ENCODE measurements around the gene YBX1. TPM values are rescaled to one million over a fixed set of nuclear protein-coding genes. Genes with fewer than 3 reads are reported as not detected.
"Not testable (repeated sequence)": the region's sequence is repeated elsewhere in the genome, so short reads cannot be mapped to it uniquely, and the experiment has no call there.

YBX1 gene
- total RNA-seq, 1 experiment from 2014 or later, result 1,259 TPM

GRCh38 chr1:42721926-42722325 lies 39.7 kb downstream of the YBX1 start:
- no peaks in the 10 kb centered on the region for H3K79me2 ChIP-seq (ENCODE audit: low read length)
- no peak overlapping the region for H3K4me3 ChIP-seq (ENCODE audit: low read length)
- H3K9me3 ChIP-seq (ENCODE audit: low read length), result no peaks in the 10 kb centered on the region
- no peaks in the 10 kb centered on the region for H3K27me3 ChIP-seq (ENCODE audit: low read length)
- intact Hi-C loops (cut with micrococcal nuclease), result no loop called here
- H3K27ac ChIP-seq (ENCODE audit: low read length), result no peak overlapping the region
- no peaks in the 10 kb centered on the region for H4K20me1 ChIP-seq (ENCODE audit: low read length)
- no peaks in the 10 kb centered on the region for H3K4me1 ChIP-seq (ENCODE audit: insufficient read depth, low read length)
- ATAC-seq, result no peak
- H3F3A ChIP-seq (ENCODE audit: low read length, unreplicated experiment), result no peaks in the 10 kb centered on the region
- no TSS peak for BruUV-seq (replicated peaks)
- DNase-seq, result no peak
- TF ChIP-seq EZH2 (IDR thresholded peaks at IDR 0.05; ENCODE audit: low read length, unreplicated experiment), result no peak
- TF ChIP-seq EZH2phosphoT487 (IDR thresholded peaks at IDR 0.05; ENCODE audit: borderline replicate concordance, low read length), result no peak
- TF ChIP-seq, protein P1, sequence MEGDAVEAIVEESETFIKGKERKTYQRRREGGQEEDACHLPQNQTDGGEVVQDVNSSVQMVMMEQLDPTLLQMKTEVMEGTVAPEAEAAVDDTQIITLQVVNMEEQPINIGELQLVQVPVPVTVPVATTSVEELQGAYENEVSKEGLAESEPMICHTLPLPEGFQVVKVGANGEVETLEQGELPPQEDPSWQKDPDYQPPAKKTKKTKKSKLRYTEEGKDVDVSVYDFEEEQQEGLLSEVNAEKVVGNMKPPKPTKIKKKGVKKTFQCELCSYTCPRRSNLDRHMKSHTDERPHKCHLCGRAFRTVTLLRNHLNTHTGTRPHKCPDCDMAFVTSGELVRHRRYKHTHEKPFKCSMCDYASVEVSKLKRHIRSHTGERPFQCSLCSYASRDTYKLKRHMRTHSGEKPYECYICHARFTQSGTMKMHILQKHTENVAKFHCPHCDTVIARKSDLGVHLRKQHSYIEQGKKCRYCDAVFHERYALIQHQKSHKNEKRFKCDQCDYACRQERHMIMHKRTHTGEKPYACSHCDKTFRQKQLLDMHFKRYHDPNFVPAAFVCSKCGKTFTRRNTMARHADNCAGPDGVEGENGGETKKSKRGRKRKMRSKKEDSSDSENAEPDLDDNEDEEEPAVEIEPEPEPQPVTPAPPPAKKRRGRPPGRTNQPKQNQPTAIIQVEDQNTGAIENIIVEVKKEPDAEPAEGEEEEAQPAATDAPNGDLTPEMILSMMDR (conservative IDR thresholded peaks at IDR 0.05; ENCODE audit: low read depth, low read length), result no peak
- no peak overlapping the region for H3K4me2 ChIP-seq (ENCODE audit: low read length)
- H2AFZ ChIP-seq (ENCODE audit: low read length), result no peak overlapping the region
- ChIA-PET CTCF (no interaction called here), POLR2A (ENCODE audit: unreplicated experiment) (interaction anchor here (0.6 kb wide), 1 partner anchor 124 kb away, joined by 12 read pairs; no protein-coding TSS in a partner anchor)
- H3K9me2 ChIP-seq (replicated peaks; ENCODE audit: low read length), result no peaks in the 10 kb centered on the region
- no peak overlapping the region for H3K9ac ChIP-seq (ENCODE audit: low read length)
- H3K36me3 ChIP-seq (ENCODE audit: low read depth, low read length), result no peaks in the 10 kb centered on the region

DNA sequence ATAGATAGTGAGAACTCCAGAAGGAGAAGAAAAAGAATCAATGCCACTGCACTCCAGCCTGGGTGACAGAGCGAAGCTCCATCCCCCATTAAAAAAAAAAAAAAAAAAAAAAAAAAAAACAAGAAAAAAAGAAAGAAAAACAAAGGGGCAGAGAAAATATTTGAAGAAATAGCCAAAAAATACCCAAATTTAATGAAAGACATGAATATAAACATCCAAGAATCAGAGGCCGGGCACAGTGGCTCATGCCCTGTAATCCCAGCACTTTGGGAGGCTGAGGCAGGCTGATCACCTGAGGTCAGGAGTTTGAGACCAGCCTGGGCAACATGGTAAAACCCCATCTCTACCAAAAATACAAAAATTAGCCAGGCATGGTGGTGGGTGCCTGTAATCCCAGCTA lies 40.2 kb downstream of the YBX1 start:
- H4K20me1 ChIP-seq (ENCODE audit: low read length); H3K79me2 ChIP-seq (ENCODE audit: low read length); BruUV-seq (replicated peaks); H3K27me3 ChIP-seq (ENCODE audit: low read length); intact Hi-C loops (cut with micrococcal nuclease); H3F3A ChIP-seq (ENCODE audit: low read length, unreplicated experiment); CTCF ChIA-PET; H3K4me1 ChIP-seq (ENCODE audit: insufficient read depth, low read length); ATAC-seq; H3K27ac ChIP-seq (ENCODE audit: low read length); H3K4me3 ChIP-seq (ENCODE audit: low read length); H3K9me3 ChIP-seq (ENCODE audit: low read length); H3K36me3 ChIP-seq (ENCODE audit: low read depth, low read length); H3K4me2 ChIP-seq (ENCODE audit: low read length); H3K9ac ChIP-seq (ENCODE audit: low read length); DNase-seq; H3K9me2 ChIP-seq (replicated peaks; ENCODE audit: low read length); H2AFZ ChIP-seq (ENCODE audit: low read length): not testable (repeated sequence)
- POLR2A ChIA-PET (ENCODE audit: unreplicated experiment), result interaction anchor here (0.6 kb wide), 1 partner anchor 125 kb away, joined by 12 read pairs; no protein-coding TSS in a partner anchor

GRCh38 chr1:42723511-42723910 lies 41.3 kb downstream of the YBX1 start:
- H3K9me2 ChIP-seq (replicated peaks; ENCODE audit: low read length), result no peaks in the 10 kb centered on the region
- H3K4me2 ChIP-seq (ENCODE audit: low read length), result no peak overlapping the region
- no TSS peak for BruUV-seq (replicated peaks)
- TF ChIP-seq, protein P1 (conservative IDR thresholded peaks at IDR 0.05; ENCODE audit: low read depth, low read length), result no peak
- no peak for TF ChIP-seq EZH2phosphoT487 (IDR thresholded peaks at IDR 0.05; ENCODE audit: borderline replicate concordance, low read length)
- TF ChIP-seq EZH2 (IDR thresholded peaks at IDR 0.05; ENCODE audit: low read length, unreplicated experiment), result no peak
- no peaks in the 10 kb centered on the region for H3F3A ChIP-seq (ENCODE audit: low read length, unreplicated experiment)
- H3K9ac ChIP-seq (ENCODE audit: low read length), result no peak overlapping the region
- H3K9me3 ChIP-seq (ENCODE audit: low read length), result no peaks in the 10 kb centered on the region
- no peaks in the 10 kb centered on the region for H3K27me3 ChIP-seq (ENCODE audit: low read length)
- no peak overlapping the region for H3K4me3 ChIP-seq (ENCODE audit: low read length)
- ATAC-seq (no peak), DNase-seq (no peak)
- H3K36me3 ChIP-seq (ENCODE audit: low read depth, low read length), result no peaks in the 10 kb centered on the region
- intact Hi-C loops (cut with micrococcal nuclease), result no loop called here
- H3K27ac ChIP-seq (ENCODE audit: low read length), result no peak overlapping the region
- H4K20me1 ChIP-seq (ENCODE audit: low read length), result no peaks in the 10 kb centered on the region
- ChIA-PET POLR2A (ENCODE audit: unreplicated experiment) (no interaction called here), CTCF (no interaction called here)
- no peak overlapping the region for H2AFZ ChIP-seq (ENCODE audit: low read length)
- no peaks in the 10 kb centered on the region for H3K4me1 ChIP-seq (ENCODE audit: insufficient read depth, low read length)
- no peaks in the 10 kb centered on the region for H3K79me2 ChIP-seq (ENCODE audit: low read length)

GRCh38 chr1:42725820-42726219 lies 43.6 kb downstream of the YBX1 start:
- H3K9ac ChIP-seq (ENCODE audit: low read length); H3F3A ChIP-seq (ENCODE audit: low read length, unreplicated experiment); intact Hi-C loops (cut with micrococcal nuclease); CTCF ChIA-PET; H3K9me3 ChIP-seq (ENCODE audit: low read length); H3K27ac ChIP-seq (ENCODE audit: low read length); H4K20me1 ChIP-seq (ENCODE audit: low read length); H3K79me2 ChIP-seq (ENCODE audit: low read length); ATAC-seq; POLR2A ChIA-PET (ENCODE audit: unreplicated experiment); H3K36me3 ChIP-seq (ENCODE audit: low read depth, low read length); DNase-seq; H2AFZ ChIP-seq (ENCODE audit: low read length); H3K4me3 ChIP-seq (ENCODE audit: low read length); H3K4me2 ChIP-seq (ENCODE audit: low read length); H3K27me3 ChIP-seq (ENCODE audit: low read length); H3K9me2 ChIP-seq (replicated peaks; ENCODE audit: low read length); BruUV-seq (replicated peaks); H3K4me1 ChIP-seq (ENCODE audit: insufficient read depth, low read length): not testable (repeated sequence)
